H7 (cell line): ENCODE measurements around the gene TM9SF3. TPM values are rescaled to one million over a fixed set of nuclear protein-coding genes. Genes with fewer than 3 reads are reported as not detected.
A peak's percentile ranks its signal among the peaks of the same experiment; 100 is the strongest.

Source experiments
- DNase-seq: peaks from one replicate; pipeline ENCODE4 v3.0.0; 2012
- H3K27me3 ChIP-seq: 2 replicates; pipeline ENCODE4 v1.6.0; 2011; ENCODE audit warnings: mild to moderate bottlenecking, low read length; ENCODE audit not compliant: control insufficient read depth, insufficient read depth
- H3K36me3 ChIP-seq: replicated peaks from 2 replicates; pipeline ENCODE4 v1.5.1; 2011; ENCODE audit warnings: low read length; ENCODE audit not compliant: control insufficient read depth, insufficient read depth
- H3K4me3 ChIP-seq: 2 replicates; pipeline ENCODE4 v1.5.1; 2011; ENCODE audit warnings: low read depth, mild to moderate bottlenecking, control low read depth, low read length, moderate library complexity; ENCODE audit not compliant: insufficient read depth
- total RNA-seq: library from RNA; depleted of rRNA; stranded (reverse); fragments of >200 nt; shearing (Covaris generic); gene quantifications from 2 replicates; pipeline ENCODE4 v1.2.3, GENCODE V29; 2014

Gene TM9SF3
- total RNA-seq, 1 experiment from 2014 or later, result 33.6 TPM

DNA sequence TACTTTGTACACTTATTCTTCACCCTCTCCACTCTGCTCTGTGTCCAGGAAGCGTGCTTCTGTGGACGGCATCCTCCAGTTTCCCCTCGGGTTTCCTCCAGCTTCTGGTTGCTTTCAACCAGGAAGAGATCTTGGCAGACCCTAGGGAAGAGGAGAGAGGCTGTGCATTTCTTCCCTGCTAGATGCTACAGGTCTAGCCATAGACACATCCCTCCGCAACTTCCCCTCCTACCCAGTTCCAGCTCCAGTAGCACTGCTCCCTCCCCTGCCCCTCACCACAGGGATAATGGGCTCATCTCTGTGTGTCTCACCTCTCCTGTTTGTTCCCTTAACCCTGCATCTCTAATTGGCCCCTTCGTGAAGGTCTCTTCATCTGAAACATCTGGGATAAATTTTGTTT is 89.4 kb downstream of the TM9SF3 start:
- Histone ChIP-seq H3K27me3 (no peaks in the 10 kb centered on the region), H3K4me3 (no peak overlapping the region), H3K36me3 (no peaks in the 10 kb centered on the region)
- DNase-seq, result no peak

DNA sequence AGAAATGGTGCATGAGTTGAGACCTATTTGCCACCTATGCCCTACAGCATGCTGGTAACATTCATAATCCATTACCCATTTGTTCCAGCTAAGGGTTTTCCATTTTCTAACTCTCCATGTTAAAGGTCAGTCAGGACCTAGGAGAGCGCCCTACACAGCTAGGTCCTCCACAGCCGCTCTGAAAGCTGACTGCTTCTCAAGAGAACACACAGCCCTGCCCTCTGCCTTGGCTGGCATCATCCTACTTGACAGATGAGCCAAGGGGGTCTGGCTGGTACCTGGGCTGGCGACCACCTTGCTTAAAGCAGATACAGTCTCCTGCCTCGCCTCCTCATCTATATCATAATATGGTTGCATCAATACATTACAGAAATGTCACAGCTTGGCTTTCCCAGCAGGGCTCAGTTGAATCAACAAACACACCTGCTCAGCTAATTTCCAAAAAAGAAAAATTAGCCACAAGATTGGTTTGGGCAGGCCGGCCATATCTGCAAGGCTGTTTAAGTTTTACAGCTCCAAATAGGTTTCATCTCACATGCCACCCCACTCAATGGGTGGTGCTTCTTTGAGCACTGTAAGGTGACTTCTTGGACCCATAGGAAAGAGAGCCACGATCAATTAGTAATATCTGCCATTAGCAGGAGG is 90.4 kb downstream of the TM9SF3 start:
- Histone ChIP-seq H3K27me3 (no peaks in the 10 kb centered on the region), H3K4me3 (no peak overlapping the region), H3K36me3 (no peaks in the 10 kb centered on the region)
- DNase-seq, result peak; percentile 60

GRCh38 chr10:96495544-96495943 is 91.3 kb downstream of the TM9SF3 start:
- H3K4me3 ChIP-seq, result no peak overlapping the region
- H3K36me3 ChIP-seq, result no peaks in the 10 kb centered on the region
- DNase-seq, result no peak
- H3K27me3 ChIP-seq, result no peaks in the 10 kb centered on the region

DNA sequence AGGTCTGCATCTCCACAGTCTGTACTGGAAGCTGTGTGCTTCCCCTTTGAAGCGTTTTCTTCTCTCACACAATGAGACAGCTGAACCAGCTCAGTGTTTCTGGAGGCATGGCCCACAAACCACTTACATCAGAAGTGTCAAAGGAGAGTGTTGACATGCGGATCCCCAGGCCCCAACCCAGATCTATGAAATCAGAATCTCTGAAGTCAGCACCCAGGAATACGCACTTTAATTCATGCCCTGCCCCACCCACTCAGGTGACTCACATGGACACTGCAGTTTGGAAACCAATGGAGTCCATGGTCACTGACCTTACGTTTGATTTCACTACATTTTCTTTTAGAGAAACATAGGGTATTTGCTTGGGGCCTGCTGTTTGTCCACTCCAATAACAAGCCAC is 92.1 kb downstream of the TM9SF3 start:
- Histone ChIP-seq H3K36me3 (no peaks in the 10 kb centered on the region), H3K4me3 (no peak overlapping the region), H3K27me3 (no peaks in the 10 kb centered on the region)
- no peak for DNase-seq

- DNase-seq, result no peak
- Histone ChIP-seq H3K36me3 (no peaks in the 10 kb centered on the region), H3K4me3 (no peak overlapping the region), H3K27me3 (no peaks in the 10 kb centered on the region)
These were observed 92.8 kb downstream of the TM9SF3 start for GRCh38 chr10:96493871-96494525.

DNA sequence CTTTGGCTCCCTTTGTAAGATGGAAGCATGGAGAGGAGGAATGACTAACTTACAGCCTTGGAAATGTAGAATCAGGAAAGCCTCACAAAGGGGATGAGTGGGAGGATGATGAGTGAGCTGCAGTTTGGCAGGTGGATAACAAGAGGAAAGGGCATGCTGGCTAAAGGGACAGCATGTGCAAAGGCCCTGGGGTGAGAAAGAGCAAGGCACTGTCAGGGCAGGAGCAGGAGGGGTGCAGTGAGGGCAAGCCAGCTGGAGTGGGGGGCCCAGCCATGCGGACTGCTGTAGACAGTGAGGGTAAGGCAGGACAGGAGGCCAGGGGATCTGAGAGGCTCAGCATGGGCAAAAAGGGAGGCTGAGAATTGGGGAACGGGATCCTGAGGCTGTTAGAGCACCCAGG is 93.6 kb downstream of the TM9SF3 start:
- H3K4me3 ChIP-seq, result no peak overlapping the region
- H3K36me3 ChIP-seq, result no peaks in the 10 kb centered on the region
- no peak for DNase-seq
- H3K27me3 ChIP-seq, result no peaks in the 10 kb centered on the region

DNA sequence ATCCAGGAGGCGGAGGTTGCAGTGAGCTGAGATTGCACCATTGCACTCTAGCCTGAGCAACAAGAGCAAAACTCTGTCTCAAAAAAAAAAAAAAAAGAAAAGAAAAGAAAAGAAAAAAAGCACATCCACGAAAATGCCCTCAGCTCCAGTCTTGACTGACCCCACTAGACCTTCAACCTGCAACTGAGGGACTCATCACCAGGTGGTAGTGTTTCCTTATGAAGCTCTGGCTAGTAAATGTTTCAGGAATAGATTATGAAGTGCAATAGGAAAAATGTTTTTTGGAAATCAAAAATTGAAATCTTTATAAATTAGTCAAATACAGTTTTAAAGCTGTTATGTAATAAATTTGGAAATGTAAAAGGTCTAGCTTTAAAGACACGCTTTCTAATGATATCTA is 95.5 kb downstream of the TM9SF3 start:
- Histone ChIP-seq H3K4me3 (no peak overlapping the region), H3K36me3 (no peaks in the 10 kb centered on the region), H3K27me3 (no peaks in the 10 kb centered on the region)
- peak; percentile 71 for DNase-seq

DNA sequence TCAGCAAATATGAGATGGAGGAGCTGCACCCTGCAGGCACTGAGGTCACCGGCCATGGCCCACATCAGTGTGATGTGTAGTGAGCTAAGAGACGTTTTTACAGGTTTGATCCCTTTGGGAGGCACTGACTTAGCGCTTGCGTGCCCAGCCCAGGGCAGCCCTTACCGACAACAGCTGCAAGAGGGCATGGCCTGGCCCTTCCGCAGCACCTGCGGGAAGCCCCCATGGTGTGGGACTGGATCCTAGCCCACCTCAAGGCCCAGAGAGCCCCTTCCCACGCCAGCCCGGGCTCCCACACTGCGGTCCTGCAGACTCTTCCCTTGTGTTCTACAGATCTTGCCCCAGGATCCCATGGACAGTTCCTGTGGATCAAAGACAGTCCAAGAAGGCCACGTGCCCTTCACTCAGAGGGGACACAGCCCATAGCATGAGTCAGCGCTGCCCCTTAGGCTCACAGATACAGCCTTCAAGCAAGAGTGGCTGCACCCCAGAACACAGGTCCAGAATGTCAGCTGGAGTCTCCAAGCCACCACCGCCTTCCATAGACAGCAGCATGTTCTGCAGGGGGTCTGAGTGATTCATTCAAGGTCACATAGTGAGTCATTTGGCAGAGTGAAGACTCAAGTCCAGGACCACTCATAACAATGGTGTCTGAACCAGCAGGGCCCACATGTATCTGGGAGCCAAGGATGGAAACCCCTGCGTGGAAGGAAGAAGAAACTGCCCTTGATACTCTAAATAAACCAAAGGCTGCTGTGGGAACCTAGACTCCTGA is 98.5 kb downstream of the TM9SF3 start:
- Histone ChIP-seq H3K4me3 (no peak overlapping the region), H3K36me3 (no peaks in the 10 kb centered on the region), H3K27me3 (no peaks in the 10 kb centered on the region)
- no peak for DNase-seq

GRCh38 chr10:96482815-96483588 is 103.8 kb downstream of the TM9SF3 start:
- H3K4me3 ChIP-seq, result no peak overlapping the region
- no peaks in the 10 kb centered on the region for H3K27me3 ChIP-seq
- DNase-seq, result no peak
- H3K36me3 ChIP-seq, result no peaks in the 10 kb centered on the region

GRCh38 chr10:96478355-96478754 is 108.5 kb downstream of the TM9SF3 start:
- DNase-seq, result no peak
- Histone ChIP-seq H3K4me3 (no peak overlapping the region), H3K27me3 (no peaks in the 10 kb centered on the region), H3K36me3 (no peaks in the 10 kb centered on the region)

DNA sequence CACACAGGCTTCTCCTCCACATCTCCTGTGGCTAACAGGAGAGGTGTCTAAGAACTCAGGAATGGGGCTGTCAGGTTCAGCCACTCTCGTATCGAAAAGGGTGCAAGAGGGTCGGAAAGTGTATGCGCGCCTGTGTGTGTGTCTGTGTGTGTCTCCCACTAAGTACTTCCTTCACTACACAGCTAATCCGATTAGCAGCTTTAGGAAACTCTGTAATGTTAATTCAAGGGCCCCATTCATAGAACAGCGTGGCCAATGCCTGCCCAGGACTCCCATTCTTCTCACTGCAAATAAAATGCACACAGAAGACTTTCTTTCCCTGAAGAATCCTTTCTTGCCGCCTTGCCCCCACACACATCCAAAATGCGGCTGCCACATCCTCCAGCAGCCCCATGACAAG is 112.9 kb downstream of the TM9SF3 start:
- no peak for DNase-seq
- no peaks in the 10 kb centered on the region for H3K27me3 ChIP-seq
- H3K36me3 ChIP-seq, result no peaks in the 10 kb centered on the region
- no peak overlapping the region for H3K4me3 ChIP-seq

GRCh38 chr10:96470116-96470743 is 116.6 kb downstream of the TM9SF3 start:
- H3K36me3 ChIP-seq, result no peaks in the 10 kb centered on the region
- DNase-seq, result peak; percentile 88
- no peaks in the 10 kb centered on the region for H3K27me3 ChIP-seq
- H3K4me3 ChIP-seq, result no peak overlapping the region

- no peak overlapping the region for H3K4me3 ChIP-seq
- H3K27me3 ChIP-seq, result no peaks in the 10 kb centered on the region
- H3K36me3 ChIP-seq, result no peaks in the 10 kb centered on the region
- DNase-seq, result no peak
These were observed 118.0 kb downstream of the TM9SF3 start for GRCh38 chr10:96468845-96469244.
